HEK293 (cell line): ENCODE results near the gene PIK3CA.

Experiments used
- GLI4 ChIP-seq: fragments of 450-650 bp; formaldehyde crosslinking; IDR thresholded peaks from 2 replicates; pipeline ENCODE4 v1.5.1; 2016; ENCODE audit warnings: missing biosample characterization, missing genetic modification characterization
- ZNF350 ChIP-seq: fragments of 450-650 bp; formaldehyde crosslinking; IDR thresholded peaks from 2 replicates; pipeline ENCODE4 v1.5.0; 2017; ENCODE audit warnings: missing biosample characterization, mild to moderate bottlenecking, missing genetic modification characterization
- TF ChIP-seq, protein P1 (sequence below): fragments of 450-650 bp; formaldehyde crosslinking; IDR thresholded peaks from 2 replicates; pipeline ENCODE4 v1.5.1; 2016; ENCODE audit warnings: missing biosample characterization, missing genetic modification characterization
- TF ChIP-seq, protein P2 (sequence below): IDR thresholded peaks from 2 replicates; pipeline ENCODE4 v1.6.1; 2011; ENCODE audit warnings: mild to moderate bottlenecking, low read depth, low read length, borderline replicate concordance

DNA sequence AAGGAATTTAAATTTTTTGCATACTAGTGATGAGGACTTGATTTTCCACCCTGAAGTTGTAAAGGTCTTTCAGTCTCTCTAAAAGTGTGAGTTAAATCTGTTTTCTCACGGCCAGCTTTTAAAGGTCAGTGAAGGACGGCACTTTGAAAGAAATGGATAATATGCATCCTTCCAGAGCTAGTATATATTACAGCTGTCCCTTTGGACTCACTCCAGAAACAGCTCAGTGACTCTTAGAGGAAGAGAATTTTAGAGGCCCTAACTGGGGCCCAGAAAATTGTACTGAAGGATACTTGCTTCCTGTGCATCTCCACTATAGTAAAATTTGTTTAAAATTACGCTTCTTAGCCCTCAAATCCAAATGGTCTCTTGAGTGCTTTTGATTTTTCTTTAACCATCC is 41.6 kb downstream of the PIK3CA start:
- TF ChIP-seq, protein P1, sequence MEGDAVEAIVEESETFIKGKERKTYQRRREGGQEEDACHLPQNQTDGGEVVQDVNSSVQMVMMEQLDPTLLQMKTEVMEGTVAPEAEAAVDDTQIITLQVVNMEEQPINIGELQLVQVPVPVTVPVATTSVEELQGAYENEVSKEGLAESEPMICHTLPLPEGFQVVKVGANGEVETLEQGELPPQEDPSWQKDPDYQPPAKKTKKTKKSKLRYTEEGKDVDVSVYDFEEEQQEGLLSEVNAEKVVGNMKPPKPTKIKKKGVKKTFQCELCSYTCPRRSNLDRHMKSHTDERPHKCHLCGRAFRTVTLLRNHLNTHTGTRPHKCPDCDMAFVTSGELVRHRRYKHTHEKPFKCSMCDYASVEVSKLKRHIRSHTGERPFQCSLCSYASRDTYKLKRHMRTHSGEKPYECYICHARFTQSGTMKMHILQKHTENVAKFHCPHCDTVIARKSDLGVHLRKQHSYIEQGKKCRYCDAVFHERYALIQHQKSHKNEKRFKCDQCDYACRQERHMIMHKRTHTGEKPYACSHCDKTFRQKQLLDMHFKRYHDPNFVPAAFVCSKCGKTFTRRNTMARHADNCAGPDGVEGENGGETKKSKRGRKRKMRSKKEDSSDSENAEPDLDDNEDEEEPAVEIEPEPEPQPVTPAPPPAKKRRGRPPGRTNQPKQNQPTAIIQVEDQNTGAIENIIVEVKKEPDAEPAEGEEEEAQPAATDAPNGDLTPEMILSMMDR = no peak
- TF ChIP-seq, protein P2, sequence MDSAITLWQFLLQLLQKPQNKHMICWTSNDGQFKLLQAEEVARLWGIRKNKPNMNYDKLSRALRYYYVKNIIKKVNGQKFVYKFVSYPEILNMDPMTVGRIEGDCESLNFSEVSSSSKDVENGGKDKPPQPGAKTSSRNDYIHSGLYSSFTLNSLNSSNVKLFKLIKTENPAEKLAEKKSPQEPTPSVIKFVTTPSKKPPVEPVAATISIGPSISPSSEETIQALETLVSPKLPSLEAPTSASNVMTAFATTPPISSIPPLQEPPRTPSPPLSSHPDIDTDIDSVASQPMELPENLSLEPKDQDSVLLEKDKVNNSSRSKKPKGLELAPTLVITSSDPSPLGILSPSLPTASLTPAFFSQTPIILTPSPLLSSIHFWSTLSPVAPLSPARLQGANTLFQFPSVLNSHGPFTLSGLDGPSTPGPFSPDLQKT = no peak
- TF ChIP-seq ZNF350 (tag by site-specific recombination) (no peak), GLI4 (tag by site-specific recombination) (no peak)
